GM18868 (cell line): ENCODE results near the gene NOS2.
"Not testable (repeated sequence)": the region's sequence is repeated elsewhere in the genome, so short reads cannot be mapped to it uniquely, and the experiment has no call there.

ENCODE experiments used
- ATAC-seq: cut with Tn5 transposase; IDR thresholded peaks from one replicate; pipeline ENCODE4 v1.9.1; 2021; ENCODE audit warnings: mild to moderate bottlenecking, moderate library complexity; ENCODE audit not compliant: unreplicated experiment

Gene NOS2

GRCh38 chr17:27800522-27800921 is at the start of gene NOS2:
TSS of gene NOS2 (minus strand) at chr17:27800529. CDS start at chr17:27798809, 1,720 bp downstream.
- no peak for ATAC-seq

GRCh38 chr17:27849474-27850185 is 49.3 kb upstream of the NOS2 start:
- ATAC-seq, result no peak

- no peak for ATAC-seq
These were observed 48.6 kb upstream of the NOS2 start for GRCh38 chr17:27848931-27849330.

GRCh38 chr17:27846808-27847307 is 46.5 kb upstream of the NOS2 start:
- not testable (repeated sequence) for ATAC-seq

GRCh38 chr17:27846042-27846655 is 45.8 kb upstream of the NOS2 start:
- no peak for ATAC-seq

GRCh38 chr17:27845264-27846041 is 45.1 kb upstream of the NOS2 start:
- ATAC-seq, result no peak

- no peak for ATAC-seq
These were observed 40.4 kb upstream of the NOS2 start for GRCh38 chr17:27840688-27841087.

- ATAC-seq, result peak; percentile 48
These were observed 40.0 kb upstream of the NOS2 start for GRCh38 chr17:27840406-27840678.

GRCh38 chr17:27839571-27840405 is 39.5 kb upstream of the NOS2 start:
- not testable (repeated sequence) for ATAC-seq

GRCh38 chr17:27838607-27839006 is 38.3 kb upstream of the NOS2 start:
- not testable (repeated sequence) for ATAC-seq

GRCh38 chr17:27837769-27838168 is 37.4 kb upstream of the NOS2 start:
- not testable (repeated sequence) for ATAC-seq

- no peak for ATAC-seq
These were observed 36.3 kb upstream of the NOS2 start for GRCh38 chr17:27836651-27837050.

- no peak for ATAC-seq
These were observed 34.2 kb upstream of the NOS2 start for GRCh38 chr17:27834571-27834970.

GRCh38 chr17:27832831-27833230 is 32.5 kb upstream of the NOS2 start:
- no peak for ATAC-seq

- ATAC-seq, result not testable (repeated sequence)
These were observed 29.6 kb upstream of the NOS2 start for GRCh38 chr17:27829888-27830287.

GRCh38 chr17:27829143-27829711 is 28.9 kb upstream of the NOS2 start:
- not testable (repeated sequence) for ATAC-seq

- ATAC-seq, result no peak
These were observed 25.1 kb upstream of the NOS2 start for GRCh38 chr17:27825459-27825858.

- ATAC-seq, result no peak
These were observed 24.4 kb upstream of the NOS2 start for GRCh38 chr17:27824745-27825144.

- ATAC-seq, result no peak
These were observed 23.9 kb upstream of the NOS2 start for GRCh38 chr17:27824176-27824715.

GRCh38 chr17:27822108-27822507 is 21.8 kb upstream of the NOS2 start:
- not testable (repeated sequence) for ATAC-seq
